GM19328 (cell line): ENCODE results near the gene AGER.
"Not testable (repeated sequence)": the region's sequence is repeated elsewhere in the genome, so short reads cannot be mapped to it uniquely, and the experiment has no call there.

Experiments used
- ATAC-seq: cut with Tn5 transposase; IDR thresholded peaks from one replicate; pipeline ENCODE4 v1.9.1; 2021; ENCODE audit warnings: mild to moderate bottlenecking, moderate library complexity; ENCODE audit not compliant: unreplicated experiment

The AGER gene

DNA sequence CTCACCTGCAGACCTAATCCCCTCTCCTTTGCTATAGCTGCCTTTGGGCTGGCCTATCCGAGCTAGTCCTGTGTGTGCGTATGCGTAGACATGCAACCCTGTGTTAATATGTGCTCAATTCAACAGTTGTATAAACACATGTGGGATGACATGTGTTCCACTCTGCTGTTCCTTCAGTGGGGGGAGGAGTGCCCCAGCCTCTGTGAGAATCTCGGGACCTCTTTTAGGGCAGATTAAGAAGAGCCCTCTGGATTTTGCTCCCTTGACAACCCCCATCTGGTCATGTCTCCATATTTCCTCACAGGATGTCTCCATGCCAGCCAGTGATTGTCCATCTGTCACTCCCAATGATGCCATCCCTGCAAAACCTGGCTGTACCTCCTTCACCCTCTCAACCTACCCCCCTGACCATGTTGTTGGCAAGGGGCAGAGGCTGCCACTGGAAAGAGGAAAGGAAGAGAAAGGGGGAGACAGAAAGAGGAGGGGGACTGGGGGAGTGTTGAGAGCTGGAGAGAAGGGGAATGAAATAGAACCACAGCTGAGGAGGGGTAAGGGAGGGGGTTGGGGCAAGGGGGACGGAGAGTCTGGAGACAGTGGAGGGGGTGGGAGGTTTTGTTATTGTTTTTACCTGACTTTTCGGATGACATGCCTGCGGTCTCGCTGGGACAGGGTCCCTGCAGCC is 32.7 kb downstream of the AGER start:
- ATAC-seq = no peak

DNA sequence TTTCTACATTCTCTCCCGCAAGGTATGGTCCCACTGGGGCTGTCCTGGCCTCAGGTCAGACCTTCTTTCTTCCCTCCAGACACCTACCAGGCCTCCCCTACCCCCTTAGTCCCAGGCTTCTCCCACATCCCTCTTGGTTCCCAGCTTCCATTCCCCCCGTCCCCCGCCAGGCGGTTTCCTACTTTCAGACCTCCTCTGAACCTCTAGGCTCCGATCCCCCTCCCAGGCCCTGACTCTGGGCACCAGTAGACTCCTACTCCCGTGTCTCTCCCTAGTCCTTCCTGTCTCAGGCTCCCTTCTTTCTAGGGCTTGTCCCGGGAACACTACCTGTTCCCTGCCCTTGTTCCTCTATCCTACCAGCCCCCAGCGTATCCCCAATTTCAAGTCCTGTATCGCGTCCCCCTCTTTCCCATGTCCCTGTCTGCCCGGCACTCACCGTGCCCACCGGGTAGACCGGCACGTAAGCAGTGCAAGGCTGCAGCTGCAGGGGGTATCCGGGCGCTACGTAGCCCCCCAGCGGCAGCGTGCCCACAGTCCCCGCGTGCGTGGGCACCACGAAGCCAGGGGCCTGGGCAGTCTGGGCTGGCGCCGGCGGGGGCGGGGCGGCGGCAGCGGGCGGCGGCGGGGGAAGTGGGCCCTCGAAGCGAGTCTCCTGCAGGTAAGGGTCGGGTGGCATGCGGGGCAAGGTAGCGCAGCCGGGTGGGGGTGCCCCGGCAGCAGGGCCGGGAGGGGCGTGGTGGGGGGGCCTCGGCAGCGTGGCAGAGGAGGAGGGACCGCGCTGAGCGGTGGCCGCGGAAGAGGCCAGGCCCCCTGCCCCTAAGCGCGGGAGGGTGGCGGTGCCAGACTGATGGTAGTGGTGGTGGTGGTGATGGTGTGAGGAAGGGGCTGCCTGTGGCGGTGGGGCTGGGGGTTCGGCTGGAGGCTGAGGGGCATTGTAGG is 33.9 kb downstream of the AGER start:
- no peak for ATAC-seq

DNA sequence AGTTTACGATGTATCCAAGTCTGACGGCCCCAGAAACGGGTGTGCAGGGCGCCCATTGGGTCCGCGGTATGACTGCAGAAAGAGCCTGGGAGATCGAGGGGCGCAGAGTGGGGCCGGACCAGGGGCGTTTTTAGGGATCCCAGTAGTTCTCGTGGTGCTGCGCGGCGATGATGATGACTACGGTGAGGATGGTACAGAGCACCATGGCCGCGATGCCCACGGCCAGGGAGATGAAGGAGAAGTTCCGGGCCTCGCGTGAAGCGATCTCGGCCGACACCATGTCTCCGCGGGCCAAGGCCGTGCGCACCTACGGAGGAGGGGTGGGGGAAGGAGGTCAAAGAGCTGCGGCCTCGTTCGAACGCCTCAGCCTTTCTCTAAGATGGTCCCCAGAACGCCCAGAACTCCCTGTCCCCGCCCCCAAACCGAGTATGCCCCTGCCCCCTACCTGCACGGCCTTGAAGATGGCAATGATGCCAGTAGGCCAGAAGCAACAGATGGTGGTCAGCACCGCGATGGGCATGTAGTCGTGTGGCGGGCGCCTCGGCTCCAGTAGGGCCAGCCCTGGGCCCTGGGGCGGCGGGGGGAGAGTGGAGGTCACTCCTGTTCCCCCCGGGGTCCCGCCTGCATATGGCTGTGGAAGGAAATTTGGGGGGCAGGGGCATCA is 34.8 kb downstream of the AGER start:
- ATAC-seq = no peak

DNA sequence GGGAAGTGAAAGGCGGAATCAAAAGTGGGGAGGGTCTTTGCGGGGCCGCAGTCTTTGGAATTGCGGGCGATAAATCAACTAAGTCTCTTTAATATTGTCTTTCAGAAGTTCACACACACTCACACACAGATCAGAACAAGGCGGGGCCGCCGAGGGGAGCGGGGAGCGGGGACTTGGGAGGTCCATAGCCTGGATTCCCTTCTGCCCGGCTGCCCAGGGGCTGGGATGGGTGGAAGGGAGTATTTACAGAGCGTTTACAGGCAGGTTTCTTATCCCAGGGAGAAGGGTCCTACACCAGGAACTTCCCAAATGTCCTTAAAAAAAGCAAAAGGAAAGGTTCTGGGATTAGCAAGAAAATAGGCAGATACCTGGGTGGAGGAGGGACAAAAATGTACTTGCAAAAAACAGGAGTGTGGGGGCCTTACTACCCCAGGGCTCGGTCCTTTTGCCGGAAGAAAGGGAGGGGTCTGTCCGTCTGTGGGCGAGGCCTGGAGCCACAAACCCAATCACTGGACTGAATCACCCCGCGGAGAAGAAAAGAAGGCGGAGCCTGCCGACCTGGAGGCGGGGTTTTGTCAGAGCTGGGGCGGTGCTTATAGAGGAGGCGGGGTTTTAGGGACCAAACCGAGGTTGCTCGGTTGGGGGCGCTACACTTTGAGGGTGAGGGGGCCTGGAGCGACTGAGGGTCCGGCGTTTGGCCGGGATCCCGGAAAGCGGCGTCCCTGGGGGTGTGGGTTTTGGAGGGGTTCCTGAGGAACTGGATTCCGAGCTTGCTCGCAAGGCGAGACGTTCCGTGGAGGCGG is 35.6 kb downstream of the AGER start:
- ATAC-seq = no peak

DNA sequence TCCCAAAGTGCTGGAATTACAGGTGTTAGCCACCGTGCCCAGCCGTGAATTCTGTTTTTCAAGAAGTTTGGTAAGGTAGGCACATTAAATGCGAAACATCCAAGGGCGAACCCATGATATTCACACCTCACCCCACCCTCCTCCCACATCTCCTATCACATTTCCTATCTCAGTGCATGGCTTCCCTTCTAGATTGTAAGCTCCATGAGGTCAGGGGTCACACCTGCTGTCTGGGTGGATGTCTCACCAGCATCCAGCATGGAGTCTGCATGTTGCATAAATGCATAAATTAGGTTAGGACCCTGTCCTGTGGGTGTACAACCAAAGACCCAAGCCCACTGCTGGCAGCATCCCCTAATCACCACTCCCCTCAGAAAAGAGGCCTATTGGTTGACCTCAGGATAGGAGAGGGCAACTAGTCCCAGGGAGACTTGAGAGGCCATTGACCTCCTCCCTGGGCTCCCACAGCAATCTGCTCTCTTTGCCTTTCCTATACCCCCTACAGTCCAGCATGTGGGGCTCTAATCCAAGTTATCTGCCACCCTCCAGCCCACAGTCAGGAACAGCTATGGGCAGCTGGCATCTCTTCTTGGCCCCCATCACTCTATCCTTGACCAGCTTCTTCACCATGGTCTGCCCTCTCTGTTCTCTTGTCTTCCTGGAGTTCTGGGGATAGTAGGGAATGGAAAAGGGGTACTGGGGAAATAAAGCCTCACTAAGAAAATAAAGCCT is 36.5 kb downstream of the AGER start:
- ATAC-seq = no peak

DNA sequence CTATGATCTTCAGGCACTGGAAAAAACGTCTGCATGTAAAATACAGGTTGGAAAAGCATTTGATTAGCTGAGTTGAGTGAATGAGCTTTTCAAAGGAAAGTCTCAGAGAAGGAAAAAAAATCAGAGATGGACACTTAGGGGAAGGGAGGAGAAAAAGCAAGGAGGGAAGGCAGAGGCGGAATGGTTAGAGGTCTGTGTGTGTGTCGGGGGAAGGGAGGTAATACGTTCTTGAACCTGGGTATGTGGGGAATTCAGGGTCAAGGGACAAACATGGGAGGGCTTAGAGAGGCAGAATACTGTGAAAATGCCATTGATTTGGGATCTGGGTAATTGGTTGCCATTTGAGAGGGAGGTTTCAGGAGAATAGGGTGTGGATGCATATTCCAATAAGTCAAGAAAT is 37.4 kb downstream of the AGER start:
- ATAC-seq = no peak

DNA sequence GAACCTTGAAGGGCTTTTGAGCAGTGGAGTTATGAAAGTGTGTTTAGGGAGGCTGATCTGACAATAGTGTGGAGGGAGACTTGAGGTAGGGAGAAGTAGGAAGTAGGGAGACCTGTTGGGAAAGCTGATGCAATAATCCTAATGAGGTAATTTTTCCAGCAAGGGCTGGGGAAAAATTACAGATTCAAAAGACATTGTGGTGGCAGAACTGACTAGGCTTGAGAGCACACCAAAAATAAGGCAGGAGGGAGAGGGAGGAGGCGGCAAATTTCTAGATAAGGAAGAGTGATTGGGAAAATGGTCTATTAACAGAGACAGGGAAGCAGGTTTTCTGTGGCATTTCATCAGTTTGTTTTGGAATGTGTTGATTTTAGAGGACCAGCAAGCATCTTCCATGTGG is 37.8 kb downstream of the AGER start:
- no peak for ATAC-seq

DNA sequence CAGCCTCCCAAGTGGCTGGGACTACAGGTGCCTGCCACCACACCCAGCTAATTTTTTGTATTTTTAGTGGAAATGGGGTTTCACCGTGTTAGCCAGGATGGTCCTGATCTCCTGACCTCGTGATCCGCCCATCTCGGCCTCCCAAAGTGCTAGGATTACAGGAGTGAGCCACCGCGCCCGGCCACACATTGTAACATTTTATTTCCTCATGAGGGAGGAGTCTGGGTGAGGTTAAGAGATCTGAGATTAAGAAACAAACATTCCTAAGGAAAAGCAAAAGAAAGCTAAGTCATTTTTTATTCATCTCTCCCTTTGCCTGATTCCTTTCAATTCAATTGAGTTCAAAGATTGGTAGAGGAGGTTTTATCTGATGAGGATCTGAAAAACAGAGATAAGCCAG is 39.8 kb downstream of the AGER start:
- ATAC-seq = not testable (repeated sequence)

DNA sequence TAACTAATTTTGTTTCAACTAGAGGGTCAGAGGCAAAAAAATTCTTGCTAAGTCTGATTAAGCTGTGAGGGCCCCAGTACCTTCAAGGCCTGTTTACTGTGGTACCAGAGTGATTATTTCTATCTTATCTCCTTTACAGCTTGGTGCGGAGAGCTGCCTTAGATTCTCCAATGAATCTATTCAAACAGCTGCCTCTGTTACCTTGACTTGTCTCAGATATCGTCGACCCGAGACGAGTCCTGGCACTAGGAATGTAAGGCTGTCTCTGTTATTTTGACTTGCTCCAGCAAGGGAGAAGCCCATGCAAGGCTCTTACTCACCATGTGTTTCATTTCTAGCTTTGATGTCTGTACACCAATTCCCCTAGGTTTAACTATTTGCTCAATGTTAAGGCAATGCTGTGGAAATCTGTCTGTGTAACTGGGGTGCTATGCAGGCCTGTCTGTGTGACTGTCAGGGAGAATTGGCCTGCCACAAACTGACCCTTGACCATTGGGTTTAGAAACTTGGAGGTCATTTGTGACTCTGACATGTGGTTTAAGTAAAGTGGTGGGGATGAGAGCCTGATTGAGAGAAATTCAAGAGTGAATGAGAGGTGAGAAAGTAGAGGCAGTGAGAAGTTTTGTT is 43.5 kb downstream of the AGER start:
- no peak for ATAC-seq

DNA sequence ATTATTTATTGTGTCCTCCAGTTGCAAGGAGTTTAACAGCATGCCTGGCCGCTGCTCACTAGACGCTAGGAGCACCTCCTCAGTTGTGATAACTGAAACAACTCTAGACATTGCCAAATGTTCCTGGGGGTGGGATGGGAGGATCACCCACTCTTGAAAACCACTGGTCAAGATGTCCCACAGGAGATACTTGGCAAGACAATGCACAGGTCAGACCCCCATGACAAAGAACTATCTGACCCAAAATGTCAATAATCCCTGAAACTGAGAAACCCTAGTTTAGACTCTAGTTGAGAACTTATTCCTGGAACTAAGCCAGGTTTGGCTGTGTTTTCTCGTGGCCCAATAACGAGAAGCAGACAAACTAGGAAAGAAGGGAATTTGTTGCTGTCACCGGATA is 44.5 kb downstream of the AGER start:
- no peak for ATAC-seq

DNA sequence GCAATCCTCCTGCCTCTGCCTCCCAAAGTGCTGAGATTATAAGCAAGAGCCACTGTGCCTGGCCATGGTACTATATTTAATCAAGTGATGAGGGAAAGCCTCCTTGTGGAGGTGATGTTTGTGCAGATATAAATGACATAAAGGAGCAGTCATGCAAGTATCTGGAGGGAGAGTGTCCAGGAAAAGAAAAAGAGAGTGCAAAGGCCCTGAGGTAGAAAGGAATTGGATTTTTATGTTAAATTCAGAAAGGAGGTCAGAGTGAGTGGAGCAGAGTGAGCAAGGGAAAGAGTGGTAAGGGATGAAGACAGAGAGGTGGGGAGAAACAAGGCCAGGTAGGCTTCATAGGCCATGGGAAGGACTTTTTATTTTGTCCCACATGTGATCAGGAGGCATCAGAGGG is 46.6 kb downstream of the AGER start:
- no peak for ATAC-seq

DNA sequence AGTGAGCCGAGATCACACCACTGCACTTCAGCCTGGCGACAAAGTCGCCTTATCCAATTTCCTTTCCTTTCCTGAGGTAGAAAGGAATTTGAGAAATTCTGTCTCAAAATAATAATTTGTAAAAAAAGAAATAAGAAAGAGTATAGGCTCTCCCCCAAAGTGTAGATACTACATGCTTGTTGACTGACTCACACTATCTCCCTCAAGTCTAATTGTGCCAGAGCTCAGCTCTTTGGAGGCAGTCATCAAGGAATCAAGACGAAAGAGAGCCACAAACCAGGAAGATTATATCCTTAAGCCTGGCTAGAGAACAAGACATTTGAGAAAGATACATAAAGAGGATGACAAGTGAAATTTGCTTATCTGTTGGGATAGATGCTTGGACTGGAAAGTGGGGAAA is 50.3 kb downstream of the AGER start:
- no peak for ATAC-seq

DNA sequence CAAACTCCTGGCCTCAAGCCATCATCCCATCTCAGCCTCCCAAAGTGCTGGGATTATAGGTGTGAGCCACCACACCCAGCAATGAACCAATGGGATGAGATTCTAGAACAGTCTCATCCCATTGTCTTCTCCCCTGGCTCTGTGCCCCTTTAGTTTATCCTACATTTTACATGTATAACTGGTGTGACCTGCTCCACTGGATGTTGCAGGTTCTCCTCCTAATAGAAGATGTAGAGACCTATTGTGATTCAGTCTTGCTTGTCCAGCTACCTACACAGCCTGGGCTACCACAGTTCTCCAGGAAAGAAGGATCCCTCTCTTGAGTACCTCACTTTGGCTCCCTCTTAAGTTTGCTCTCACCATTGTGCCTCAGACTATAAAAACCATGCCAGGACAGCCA is 51.9 kb downstream of the AGER start:
- ATAC-seq = no peak

DNA sequence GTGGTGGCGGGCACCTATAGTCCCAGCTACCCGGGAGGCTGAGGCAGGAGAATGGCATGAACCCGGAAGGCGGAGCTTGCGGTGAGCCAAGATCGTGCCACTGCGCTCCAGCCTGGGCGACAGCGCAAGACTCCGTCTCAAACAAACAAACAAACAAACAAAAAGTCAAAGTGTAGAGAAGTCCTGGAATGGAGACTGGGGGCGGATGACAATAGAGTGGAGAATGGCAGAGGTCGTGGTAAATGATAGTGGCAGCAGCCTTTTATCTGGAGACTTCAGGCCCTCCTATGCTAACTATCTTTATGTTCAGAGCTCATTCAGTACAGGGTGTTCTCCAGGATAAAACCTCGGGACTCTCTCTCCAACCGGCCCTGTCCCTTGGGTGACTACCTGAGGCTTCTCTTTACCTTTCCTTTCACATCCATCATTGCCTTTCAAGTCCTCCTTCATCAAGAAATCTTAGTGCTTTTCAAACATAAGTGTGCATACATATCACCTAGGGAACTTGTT is 52.6 kb downstream of the AGER start:
- no peak for ATAC-seq
